ENCODE measurements around the gene PCDH17.

Gene PCDH17

GRCh38 chr13:57740719-57741118 is 109.2 kb downstream of the PCDH17 start:
- Mint-ChIP-seq H3K27me3 (no peaks in the 10 kb centered on the region), H3K9me3 (peaks cover 4% of the 10 kb centered on the region), H3K4me3 (no peak overlapping the region), H3K4me1 (no peaks in the 10 kb centered on the region), H3K27ac (no peak overlapping the region), H3K36me3 (ENCODE audit: low read depth) (no peaks in the 10 kb centered on the region)
- ATAC-seq (no peak), DNase-seq (no peak)

- H3K27ac Mint-ChIP-seq: no peak overlapping the region
- no peak for DNase-seq
- ATAC-seq: no peak
- no peak overlapping the region for H3K4me3 Mint-ChIP-seq
- no peaks in the 10 kb centered on the region for H3K27me3 Mint-ChIP-seq
- H3K36me3 Mint-ChIP-seq (ENCODE audit: low read depth): no peaks in the 10 kb centered on the region
- peaks cover 4% of the 10 kb centered on the region for H3K9me3 Mint-ChIP-seq
- no peaks in the 10 kb centered on the region for H3K4me1 Mint-ChIP-seq
Observed at GRCh38 chr13:57748096-57748495, 116.6 kb downstream of the PCDH17 start.

- ATAC-seq: no peak
- H3K27me3 Mint-ChIP-seq: no peaks in the 10 kb centered on the region
- DNase-seq: no peak
- H3K4me1 Mint-ChIP-seq: no peaks in the 10 kb centered on the region
- no peak overlapping the region for H3K27ac Mint-ChIP-seq
- H3K9me3 Mint-ChIP-seq: no peaks in the 10 kb centered on the region
- no peak overlapping the region for H3K4me3 Mint-ChIP-seq
- no peaks in the 10 kb centered on the region for H3K36me3 Mint-ChIP-seq (ENCODE audit: low read depth)
Observed at GRCh38 chr13:57760951-57761350, 129.4 kb downstream of the PCDH17 start.

GRCh38 chr13:57763689-57764088 is 132.1 kb downstream of the PCDH17 start:
- H3K36me3 Mint-ChIP-seq (ENCODE audit: low read depth): no peaks in the 10 kb centered on the region
- ATAC-seq (no peak), DNase-seq (no peak)
- no peak overlapping the region for H3K4me3 Mint-ChIP-seq
- H3K4me1 Mint-ChIP-seq: no peaks in the 10 kb centered on the region
- H3K9me3 Mint-ChIP-seq: peaks cover 5% of the 10 kb centered on the region
- H3K27ac Mint-ChIP-seq: no peak overlapping the region
- no peaks in the 10 kb centered on the region for H3K27me3 Mint-ChIP-seq
